ENCODE data around the gene AMOT.
"Not testable (repeated sequence)": the region's sequence is repeated elsewhere in the genome, so short reads cannot be mapped to it uniquely, and the experiment has no call there.

The AMOT gene

GRCh38 chrX:112840382-112841113 is at the start of gene AMOT:
AMOT (minus strand) TSS chrX:112840831; CDS start chrX:112823126, 17,705 bp downstream.
- DNase-seq (ENCODE audit: extremely low read depth in 1 of 2, low read depth in 1 of 2): peak in 1 of 2 donors; percentile 34

GRCh38 chrX:112889400-112889799 is 48.8 kb upstream of the AMOT start:
- no peak for DNase-seq (ENCODE audit: extremely low read depth in 1 of 2, low read depth in 1 of 2)

GRCh38 chrX:112888916-112889315 is 48.3 kb upstream of the AMOT start:
- no peak for DNase-seq (ENCODE audit: extremely low read depth in 1 of 2, low read depth in 1 of 2)

- DNase-seq (ENCODE audit: extremely low read depth in 1 of 2, low read depth in 1 of 2): no peak
Observed at GRCh38 chrX:112877771-112878173, 37.1 kb upstream of the AMOT start.

GRCh38 chrX:112874614-112875013 is 34.0 kb upstream of the AMOT start:
- DNase-seq (ENCODE audit: extremely low read depth in 1 of 2, low read depth in 1 of 2): no peak

GRCh38 chrX:112874175-112874574 is 33.5 kb upstream of the AMOT start:
- no peak for DNase-seq (ENCODE audit: extremely low read depth in 1 of 2, low read depth in 1 of 2)

- DNase-seq (ENCODE audit: extremely low read depth in 1 of 2, low read depth in 1 of 2): no peak
Observed at GRCh38 chrX:112868586-112868985, 28.0 kb upstream of the AMOT start.

- no peak for DNase-seq (ENCODE audit: extremely low read depth in 1 of 2, low read depth in 1 of 2)
Observed at GRCh38 chrX:112867570-112867969, 26.9 kb upstream of the AMOT start.

GRCh38 chrX:112866175-112866574 is 25.5 kb upstream of the AMOT start:
- no peak for DNase-seq (ENCODE audit: extremely low read depth in 1 of 2, low read depth in 1 of 2)

GRCh38 chrX:112865464-112866025 is 24.9 kb upstream of the AMOT start:
- DNase-seq (ENCODE audit: extremely low read depth in 1 of 2, low read depth in 1 of 2): no peak

GRCh38 chrX:112863850-112864249 is 23.2 kb upstream of the AMOT start:
- no peak for DNase-seq (ENCODE audit: extremely low read depth in 1 of 2, low read depth in 1 of 2)

- DNase-seq (ENCODE audit: extremely low read depth in 1 of 2, low read depth in 1 of 2): no peak
Observed at GRCh38 chrX:112857478-112857878, 16.8 kb upstream of the AMOT start.

- DNase-seq (ENCODE audit: extremely low read depth in 1 of 2, low read depth in 1 of 2): not testable (repeated sequence)
Observed at GRCh38 chrX:112854901-112855300, 14.3 kb upstream of the AMOT start.

- no peak for DNase-seq (ENCODE audit: extremely low read depth in 1 of 2, low read depth in 1 of 2)
Observed at GRCh38 chrX:112852851-112853250, 12.2 kb upstream of the AMOT start.

- no peak for DNase-seq (ENCODE audit: extremely low read depth in 1 of 2, low read depth in 1 of 2)
Observed at GRCh38 chrX:112851806-112852205, 11.2 kb upstream of the AMOT start.

- DNase-seq (ENCODE audit: extremely low read depth in 1 of 2, low read depth in 1 of 2): no peak
Observed at GRCh38 chrX:112851161-112851779, 10.6 kb upstream of the AMOT start.

- DNase-seq (ENCODE audit: extremely low read depth in 1 of 2, low read depth in 1 of 2): no peak
Observed at GRCh38 chrX:112849016-112849415, 8.4 kb upstream of the AMOT start.

- DNase-seq (ENCODE audit: extremely low read depth in 1 of 2, low read depth in 1 of 2): no peak
Observed at GRCh38 chrX:112846782-112847181, 6.2 kb upstream of the AMOT start.

- DNase-seq (ENCODE audit: extremely low read depth in 1 of 2, low read depth in 1 of 2): no peak
Observed at GRCh38 chrX:112846187-112846586, 5.6 kb upstream of the AMOT start.

GRCh38 chrX:112844250-112844649 is 3.6 kb upstream of the AMOT start:
- DNase-seq (ENCODE audit: extremely low read depth in 1 of 2, low read depth in 1 of 2): no peak

GRCh38 chrX:112841820-112842157 is 1.2 kb upstream of the AMOT start:
- DNase-seq (ENCODE audit: extremely low read depth in 1 of 2, low read depth in 1 of 2): no peak

- DNase-seq (ENCODE audit: extremely low read depth in 1 of 2, low read depth in 1 of 2): peak; percentile 27 to 44
Observed at GRCh38 chrX:112841114-112841819, 636 bp upstream of the AMOT start.
